Suppressor macrophage (primary cell): ENCODE results near the gene ARHGEF11.

ENCODE experiments used
- DNase-seq, 4 experiments: peaks; one replicate each; pipeline ENCODE4 v3.0.0-alpha.2; 2020 to 2022

The ARHGEF11 gene

DNA sequence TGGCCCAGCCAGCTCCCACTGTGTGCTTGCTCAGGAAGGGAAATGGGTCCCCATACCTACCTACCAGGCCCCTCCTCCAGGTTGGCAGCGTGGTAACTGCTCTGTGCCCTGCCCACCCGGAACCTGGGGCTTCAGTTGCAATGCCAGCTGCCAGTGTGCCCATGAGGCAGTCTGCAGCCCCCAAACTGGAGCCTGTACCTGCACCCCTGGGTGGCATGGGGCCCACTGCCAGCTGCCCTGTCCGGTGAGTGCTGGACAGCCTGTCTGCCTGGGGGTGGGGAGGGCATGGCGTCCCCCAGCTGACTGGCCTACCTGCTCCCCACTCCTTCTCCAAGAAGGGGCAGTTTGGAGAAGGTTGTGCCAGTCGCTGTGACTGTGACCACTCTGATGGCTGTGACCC, 135.9 kb downstream of the ARHGEF11 start:
- DNase-seq, result no peak

DNA sequence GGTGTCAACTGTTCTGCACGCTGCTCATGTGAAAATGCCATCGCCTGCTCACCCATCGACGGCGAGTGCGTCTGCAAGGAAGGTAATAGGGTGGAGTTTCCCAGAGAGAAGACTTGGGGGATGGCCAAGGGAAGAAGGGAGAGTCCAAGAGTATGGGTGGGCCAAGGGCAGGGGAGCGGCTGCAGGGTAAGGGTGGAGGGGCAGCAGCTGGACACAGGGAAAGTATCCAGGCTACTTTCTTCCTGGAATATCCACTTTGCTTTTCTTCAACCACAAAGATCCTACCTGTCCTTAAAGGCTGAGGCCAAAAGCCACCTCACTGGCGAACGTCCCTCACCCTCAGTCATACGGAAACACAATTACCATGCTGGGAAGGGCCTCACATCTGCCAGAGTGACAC, 136.6 kb downstream of the ARHGEF11 start:
- DNase-seq, result no peak

DNA sequence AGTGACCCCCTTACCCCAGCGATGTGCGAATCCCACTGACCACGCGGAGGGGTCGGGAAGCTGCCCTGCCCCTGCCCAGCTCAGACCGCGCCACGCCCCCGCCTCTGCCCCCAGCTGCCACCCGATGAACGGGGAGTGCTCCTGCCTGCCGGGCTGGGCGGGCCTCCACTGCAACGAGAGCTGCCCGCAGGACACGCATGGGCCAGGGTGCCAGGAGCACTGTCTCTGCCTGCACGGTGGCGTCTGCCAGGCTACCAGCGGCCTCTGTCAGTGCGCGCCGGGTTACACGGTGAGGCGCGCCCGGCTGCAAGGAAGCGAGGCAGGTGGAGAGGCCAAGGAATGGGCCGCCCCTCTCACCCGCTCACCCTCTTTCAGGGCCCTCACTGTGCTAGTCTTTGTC, 137.0 kb downstream of the ARHGEF11 start:
- DNase-seq, result no peak

DNA sequence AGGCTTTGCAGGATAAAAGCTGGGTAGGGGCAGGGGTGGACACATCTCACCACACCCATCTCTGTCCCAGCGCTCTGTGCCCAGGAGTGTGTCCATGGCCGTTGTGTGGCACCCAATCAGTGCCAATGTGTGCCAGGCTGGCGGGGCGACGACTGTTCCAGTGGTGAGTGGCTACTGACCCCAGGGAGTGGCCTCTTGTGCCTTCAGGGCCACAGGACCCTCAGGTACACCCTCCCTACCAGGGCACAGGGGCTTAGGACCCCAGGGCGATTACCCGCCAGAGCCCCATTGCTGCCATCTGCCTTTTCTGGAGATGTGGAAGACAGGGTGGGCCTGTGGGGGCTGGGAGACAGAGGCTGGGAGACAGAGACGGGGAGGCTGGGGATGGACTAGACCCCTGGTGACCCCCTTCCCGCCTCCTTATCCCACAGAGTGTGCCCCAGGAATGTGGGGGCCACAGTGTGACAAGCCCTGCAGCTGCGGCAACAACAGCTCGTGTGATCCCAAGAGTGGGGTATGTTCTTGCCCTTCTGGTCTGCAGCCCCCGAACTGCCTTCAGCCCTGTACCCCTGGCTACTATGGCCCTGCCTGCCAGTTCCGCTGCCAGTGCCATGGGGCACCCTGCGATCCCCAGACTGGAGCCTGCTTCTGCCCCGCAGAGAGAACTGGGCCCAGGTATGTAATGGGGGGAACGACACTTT, 139.2 kb downstream of the ARHGEF11 start:
- no peak for DNase-seq

DNA sequence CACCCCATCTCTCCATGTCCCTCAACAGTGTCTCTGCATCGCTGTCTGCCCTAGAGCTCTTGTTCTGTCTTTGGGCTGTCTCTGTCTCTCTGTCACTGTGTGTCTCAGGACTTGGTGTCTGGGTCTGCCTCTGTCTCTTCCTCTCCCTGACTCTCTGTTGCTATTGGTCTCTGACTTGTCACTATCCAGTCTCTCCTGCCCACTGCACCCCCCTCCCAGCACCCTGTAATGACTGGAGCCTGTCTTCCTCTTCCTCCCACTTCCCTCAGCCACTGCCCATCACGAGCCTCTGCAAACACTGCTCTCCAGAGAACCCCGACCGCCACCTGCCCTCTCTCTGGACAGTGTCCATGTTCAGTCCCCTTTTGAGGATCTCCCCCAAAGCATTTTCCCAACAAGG, 139.9 kb downstream of the ARHGEF11 start:
- peak; percentile 44 to 80 (median 73) for DNase-seq

DNA sequence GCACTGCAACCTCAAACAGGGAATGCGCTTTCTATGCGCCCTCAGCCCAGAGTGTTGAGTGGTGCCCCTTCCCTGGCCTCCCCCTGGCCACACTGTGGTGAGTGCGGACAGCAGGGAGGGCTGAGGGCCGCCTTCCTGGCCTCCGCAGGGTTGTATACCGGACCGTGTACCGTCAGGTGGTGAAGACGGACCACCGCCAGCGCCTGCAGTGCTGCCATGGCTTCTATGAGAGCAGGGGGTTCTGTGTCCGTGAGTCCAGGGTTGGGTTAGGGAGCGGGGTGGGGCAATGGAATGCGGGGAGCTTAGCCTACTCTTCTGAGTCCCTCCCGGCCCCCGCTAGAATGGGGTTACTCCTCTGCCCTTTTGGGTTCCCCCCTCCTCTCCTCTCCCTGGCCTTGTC, 140.4 kb downstream of the ARHGEF11 start:
- DNase-seq, result no peak

DNA sequence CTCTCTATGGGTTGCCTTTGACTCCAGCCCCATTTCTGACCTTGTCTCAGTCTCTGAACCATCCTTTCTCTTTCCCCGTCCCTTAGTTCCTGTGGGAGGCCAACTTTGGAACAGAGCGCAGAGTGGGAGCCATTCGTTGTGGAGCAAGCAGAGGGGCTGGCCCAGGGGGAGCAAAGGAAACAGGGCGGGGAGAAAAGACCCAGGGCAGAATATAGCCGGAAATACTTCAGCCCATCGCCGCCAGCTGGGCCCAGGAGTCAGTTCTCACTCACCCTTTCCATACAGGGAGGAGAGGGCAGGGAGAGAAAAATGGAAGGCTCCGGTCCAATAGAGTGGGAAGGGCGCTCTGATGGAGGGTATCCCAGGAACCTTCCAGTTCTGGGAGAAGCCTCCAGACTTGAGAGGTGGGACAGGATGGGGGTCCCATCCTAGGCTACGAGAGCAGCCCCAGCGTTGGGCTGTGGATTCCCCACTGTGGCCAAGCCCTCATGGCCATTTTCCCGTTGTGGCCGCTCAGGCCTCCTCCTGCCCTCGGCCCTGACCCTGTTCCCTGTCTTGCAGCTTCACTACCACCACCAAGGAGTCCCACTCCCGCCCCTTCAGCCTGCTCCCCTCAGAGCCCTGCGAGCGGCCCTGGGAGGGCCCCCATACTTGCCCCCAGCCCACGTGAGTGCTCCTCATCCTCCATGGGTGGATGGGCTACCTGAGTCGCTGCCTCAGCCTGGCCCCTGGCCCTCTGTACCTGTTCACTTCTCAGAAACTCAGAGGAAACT, 141.2 kb downstream of the ARHGEF11 start:
- no peak for DNase-seq

DNA sequence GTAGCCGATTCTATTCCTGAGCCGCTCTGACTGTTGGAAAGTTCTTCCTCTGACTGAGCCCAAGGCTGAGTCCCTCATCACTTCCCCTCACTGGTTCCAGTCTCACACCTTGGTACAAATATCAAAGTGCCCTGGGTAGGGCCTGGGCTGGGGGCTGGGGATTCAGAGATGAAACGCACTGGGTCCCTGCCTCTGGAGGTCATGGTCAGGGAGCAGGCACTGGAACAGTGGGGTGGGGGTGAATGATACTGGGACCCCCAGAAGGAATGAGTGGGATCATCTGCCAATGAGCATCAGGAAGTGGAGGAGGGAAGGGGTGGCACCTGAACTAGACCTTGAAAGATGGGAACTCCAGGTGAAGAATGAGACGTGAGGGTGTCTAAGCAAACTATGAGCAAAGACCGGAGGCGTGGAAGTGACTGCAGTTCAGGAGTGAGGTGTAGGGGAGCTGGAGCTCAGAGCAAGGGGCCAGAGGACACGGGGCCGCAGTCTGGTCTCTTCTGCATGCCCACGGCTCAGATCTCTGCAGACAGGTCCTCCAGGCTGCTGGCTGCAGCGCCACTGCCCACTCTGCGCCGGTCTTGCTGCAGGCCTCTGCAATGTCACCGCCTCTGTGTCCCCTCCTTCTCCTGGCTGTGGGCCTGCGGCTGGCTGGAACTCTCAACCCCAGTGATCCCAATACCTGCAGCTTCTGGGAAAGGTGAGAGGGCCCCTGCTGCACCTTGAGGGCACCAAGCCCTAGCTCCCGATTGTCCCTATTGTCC, 142.0 kb downstream of the ARHGEF11 start:
- no peak for DNase-seq

DNA sequence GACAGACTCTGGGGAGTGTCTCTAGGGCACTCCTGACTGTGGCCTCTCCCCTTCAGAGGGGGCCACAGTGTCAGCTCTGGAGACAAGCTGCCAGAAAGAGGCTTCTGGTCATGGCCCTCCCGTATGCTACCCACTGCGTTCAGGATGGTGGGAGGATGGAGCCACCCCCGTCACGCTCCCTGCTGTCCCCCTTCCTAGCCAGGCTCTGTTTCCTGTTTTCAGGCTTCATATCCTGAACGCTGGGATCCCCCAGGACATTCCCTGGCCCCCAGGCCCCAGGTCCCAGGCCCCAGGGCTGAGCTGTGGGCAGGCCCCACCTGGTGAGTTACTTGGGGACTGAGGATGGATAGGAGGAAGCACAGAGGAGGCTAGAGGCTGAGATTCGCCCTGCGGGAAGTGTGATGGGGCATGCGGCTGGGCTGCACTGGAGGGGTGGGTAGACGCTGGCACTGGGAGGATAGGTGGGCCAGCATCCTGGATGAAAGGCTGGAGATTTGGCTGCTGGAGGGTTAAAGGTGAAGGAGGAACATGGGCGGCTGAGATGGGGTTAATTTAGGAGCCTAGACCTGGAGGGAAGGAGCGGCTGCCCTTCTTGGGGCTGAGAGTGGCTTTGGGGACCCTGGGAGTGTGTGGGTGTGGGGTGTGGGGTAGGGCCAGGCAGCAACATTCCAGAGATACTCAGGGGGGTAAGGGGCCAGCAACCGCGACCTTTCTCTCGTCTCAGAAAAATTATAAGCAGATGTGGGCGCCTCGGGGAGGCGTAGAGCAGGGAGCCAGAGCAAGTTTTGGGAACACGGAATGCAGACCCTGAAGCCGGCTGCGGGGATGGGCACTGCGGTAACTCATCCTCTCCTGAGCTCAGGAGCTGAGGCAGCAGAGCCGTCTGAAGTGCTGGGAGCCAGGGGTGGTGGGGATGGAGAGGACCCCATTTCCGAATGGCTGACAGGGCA, 143.3 kb downstream of the ARHGEF11 start:
- DNase-seq, result no peak

DNA sequence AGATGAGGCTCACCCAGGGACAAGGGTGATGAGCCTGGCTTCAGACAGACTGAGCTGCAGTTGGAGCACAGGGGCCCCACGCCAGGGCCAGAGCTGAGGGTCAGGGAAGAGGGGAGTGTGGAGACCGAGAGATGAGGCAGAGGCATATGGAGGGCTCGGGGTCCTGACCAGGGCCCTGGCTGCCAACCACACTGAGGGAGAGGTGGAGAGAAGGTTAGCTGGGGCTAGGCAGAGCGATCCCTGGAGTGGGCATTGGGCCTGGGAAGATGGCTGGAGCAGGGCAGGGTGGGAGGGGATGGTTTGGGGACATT, 144.0 kb downstream of the ARHGEF11 start:
- no peak for DNase-seq

DNA sequence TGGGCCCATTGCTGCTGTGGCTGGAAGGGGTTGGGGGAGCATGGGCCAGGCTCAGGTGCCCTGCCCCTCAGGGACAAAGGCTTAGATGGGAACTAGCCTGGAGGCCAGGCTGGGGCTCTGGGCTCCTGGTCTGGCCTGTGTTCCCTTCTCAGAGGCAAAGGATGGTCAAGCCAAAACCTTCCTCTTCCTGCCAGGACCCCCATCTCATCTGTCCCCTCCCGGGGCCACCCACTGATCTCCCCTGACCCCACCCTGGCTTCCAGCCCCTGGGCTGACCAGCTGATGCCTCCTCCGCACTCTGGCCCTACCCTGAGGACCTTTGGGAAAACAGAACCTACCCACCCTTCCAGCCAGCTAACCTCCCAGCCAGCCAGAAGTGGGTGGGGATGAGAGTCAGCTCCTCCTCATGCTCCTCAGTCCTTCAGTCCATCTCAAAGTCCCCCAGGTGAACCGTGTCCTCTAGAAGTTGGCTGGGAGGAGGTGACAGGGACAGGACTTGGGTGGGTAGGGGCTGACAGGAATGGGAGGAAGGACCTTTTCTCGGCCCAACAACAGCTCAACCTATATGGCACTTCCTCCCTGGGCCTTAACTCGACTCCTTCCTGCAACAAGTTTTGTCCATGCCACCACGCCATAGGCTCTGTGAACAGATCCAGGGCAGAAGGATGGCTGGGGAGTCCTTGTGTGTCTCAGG, 144.5 kb downstream of the ARHGEF11 start:
- no peak for DNase-seq

DNA sequence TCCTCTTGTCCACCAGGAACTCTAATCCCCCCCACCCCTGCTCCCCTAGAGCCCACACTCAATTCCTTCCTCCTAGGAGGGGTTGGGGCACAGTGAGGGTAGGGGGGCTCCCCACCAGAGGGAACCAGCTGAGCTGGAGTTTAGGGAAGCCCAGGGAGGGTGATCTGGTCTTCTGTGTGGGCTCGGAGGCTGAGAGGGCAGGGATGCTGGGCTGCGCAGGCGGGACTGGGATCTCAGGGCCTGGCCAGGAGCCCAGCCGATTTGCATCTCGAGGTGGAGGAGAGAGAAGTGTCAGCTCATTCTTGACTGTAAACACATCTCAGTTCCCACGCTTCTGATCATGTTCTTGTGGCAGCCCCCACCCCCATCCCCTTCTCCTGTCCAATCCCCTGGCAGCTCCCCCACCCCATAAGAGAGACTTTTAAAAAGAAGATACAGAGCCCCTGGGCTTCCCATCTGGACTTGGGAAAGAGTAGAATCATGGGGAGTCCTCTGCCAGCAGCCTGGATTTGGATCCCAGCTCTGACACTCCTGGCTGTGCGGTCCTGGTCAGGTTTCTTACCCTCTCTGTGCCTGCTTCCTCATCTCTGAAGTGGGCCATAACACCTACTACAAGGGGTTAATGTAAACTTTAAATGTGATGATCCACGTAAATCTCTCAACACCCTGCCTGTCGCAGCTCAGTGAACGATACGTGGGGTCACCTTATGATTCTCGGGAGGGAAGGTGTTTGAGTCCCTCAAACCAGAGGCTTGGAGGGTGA, 145.4 kb downstream of the ARHGEF11 start:
- peak in 2 of 4 experiments; percentile 19 to 32 for DNase-seq

DNA sequence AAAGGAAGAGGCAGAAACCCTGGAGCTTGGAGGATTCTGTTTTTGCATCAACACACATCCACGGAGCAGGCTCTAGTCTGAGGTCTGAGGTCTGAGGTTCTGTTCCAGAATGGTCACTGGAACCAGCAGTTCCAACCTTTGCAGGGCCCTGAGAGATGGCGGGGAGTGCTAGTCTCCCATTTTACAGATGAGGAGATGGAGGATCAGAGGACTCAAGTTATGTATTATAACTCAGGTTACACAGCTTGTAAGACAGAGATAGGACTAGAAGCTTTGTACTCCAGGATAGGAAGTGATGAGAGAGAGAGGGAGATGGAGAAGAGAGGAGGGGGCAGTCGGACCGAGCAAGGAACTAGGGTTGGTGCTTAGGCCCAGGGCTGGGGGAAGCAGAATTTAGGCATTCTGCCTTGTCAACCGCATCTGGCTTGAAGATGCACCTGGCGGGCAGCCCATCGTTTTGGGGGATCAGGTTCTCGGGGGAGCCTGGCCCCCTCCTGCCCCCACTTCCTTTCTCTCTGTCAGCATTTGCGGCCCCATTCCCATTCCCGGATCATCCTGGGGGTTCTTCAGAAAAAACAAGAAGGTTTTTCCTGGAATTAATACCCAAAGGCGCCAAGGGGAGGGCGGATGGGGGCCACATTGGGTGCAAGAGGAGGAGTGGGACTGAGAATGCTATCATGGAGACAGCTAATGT, 146.4 kb downstream of the ARHGEF11 start:
- DNase-seq, result no peak

DNA sequence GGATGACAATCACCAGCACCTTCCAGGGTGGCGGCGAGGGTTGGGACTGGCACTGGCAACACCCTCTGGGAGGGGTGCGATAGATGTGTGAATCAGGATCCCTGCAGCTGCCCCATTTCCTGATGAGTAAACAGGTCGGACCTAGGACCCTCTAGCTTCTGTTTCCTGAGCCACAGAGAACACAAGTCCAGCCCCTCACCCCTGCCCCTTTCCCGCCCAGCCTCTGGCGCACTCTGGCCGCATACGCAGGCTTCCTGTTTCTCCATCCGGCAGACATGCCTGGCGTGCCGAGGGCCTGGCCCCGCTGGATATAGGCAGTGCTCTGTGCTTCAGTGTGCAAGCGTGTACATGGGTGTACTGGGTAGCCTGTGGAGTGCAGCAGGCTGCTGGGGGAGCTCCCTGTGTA, 147.4 kb downstream of the ARHGEF11 start:
- DNase-seq, result peak in 3 of 4 experiments; percentile 43 to 76 (median 69)

DNA sequence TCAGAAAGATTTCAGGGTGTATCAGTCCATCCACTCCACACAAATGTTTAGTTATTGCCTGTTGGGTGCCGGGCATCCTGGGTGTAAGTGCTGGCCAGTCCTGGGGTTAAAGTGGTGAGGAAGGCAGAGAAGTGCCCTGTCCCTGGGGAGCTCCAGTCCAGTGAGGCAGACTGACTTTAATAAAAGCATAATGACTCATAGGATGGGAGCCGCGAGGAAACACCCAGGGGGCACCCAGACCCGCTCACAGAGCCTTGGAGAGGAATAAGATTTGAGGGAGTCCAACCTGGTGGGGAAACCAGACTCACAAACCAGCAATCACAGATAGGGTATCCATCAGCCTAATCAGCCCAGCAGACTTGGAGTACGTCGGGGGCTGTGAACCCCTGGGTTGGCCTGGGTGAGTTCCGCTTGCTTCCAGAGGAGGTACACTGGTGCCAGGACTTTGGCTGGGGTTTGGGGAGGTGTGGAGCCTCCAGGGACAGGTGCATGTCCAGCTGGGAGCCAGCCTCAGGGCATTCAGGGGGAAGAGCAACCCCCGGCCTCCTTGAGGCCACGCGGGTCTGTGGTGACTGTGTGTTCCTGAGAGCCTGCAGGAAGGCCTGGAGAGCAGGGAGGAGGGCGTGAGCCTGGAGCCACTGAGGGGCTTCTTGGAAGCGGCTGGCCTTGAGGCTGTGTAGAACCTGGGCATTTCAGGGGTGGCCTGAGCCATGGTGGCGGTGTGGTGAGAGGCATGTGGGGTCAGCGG, 148.3 kb downstream of the ARHGEF11 start:
- DNase-seq, result no peak

DNA sequence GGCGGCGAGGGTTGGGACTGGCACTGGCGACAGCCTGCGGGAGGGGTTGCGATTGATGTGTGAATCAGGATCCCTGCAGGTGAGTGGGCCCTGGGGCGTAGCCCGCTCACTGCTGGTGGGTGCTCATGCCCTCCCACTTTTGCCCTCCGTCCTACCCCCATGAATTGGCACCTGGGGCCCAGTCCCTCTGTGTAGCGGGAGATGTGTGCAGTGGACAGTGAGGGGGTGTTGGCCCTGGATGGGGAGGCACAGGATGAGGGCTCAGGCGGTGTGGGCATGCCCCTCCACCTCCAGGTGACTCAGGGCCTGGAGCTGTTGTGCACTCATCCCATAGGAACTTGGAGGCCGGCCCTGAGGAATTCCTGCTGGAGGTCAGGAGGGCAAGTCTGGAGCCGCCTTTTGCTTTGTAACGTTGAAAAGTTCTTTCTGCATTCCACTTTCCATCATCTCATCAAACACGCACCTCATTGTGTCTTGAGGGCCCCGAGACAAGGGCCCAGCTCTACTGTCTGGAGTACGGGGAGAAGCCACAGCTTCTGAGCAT, 149.0 kb downstream of the ARHGEF11 start:
- no peak for DNase-seq

DNA sequence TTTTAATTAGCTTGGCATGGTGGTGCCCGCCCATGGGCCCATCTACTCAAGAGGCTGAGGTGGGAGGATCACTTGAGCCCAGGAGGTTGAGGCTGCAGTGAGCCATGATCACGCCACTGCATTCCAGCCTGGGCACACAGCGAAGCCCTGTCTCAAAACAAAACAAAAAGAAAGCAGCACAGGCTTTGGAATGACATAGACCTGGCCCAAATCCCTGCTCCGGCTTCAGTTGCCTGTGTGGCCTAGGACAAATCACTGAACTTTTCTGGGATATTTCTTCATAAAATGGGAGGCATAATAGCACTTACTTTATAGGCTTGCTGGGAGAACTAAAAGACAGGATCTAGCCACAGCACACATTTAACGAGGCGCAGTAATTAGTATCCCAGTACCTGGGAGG, 149.6 kb downstream of the ARHGEF11 start:
- DNase-seq, result no peak

DNA sequence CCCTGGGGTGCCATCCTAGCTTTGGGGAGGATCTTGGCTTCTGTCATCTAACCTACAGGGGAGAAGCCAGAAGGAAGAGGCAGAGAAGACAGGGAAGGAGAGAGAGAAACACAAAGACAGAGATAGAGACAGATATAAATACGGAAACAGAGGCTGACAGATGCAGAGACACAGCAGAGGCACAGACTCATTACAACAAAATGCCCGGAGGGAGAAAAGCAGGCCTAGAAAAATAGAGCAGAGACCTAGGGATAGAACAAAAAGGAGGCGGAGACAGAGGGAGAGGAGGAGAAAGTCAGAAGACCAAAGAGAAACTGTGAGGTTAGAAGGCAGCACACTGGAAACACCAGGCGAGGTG, 150.1 kb downstream of the ARHGEF11 start:
- no peak for DNase-seq

DNA sequence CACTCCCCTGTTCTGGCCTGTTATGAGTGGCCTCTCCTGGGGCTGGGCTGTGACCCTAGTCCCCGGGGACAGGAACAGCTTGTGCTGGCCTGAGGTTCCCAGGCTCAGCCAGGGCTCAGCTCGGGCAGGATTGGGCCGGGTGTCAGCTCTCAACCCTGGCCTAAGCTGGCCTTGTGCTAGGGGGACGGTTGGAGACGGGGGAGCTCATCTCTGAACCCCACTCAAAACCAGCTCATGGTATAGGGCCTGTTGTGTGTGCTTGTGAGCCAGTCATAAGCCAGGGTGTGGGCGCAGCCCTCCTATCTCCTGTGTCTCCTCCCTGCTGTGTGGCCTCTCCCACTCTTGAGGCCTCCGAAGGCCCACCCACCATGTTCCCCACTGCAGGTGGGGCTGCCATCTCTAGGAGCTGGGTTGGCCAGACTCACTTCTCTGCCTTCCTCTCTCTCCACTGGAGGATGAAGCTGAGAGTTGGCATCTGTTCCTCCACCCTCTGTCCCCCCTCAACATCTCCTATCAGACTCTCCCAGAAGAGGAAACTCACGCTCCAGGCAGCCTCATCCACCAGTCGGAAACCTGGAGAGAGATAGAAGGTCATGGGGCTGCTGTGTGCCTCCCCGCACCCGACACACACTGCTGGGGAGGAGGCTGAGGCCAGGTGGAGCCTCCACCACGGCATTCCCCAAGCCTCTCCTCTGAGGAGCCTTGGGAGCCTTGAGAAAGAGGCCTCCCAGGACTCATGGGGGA, 150.7 kb downstream of the ARHGEF11 start:
- DNase-seq, result no peak
